ENCODE data around the gene ACSS1.

GRCh38 chr20:24999568-24999967, 58.4 kb downstream of the ACSS1 start:
- no peak for TF ChIP-seq FOXP2 (optimal IDR thresholded peaks at IDR 0.05; ENCODE audit: control extremely low read depth, extremely low read length, insufficient read depth)
- no peak for TF ChIP-seq EZH2 (IDR thresholded peaks at IDR 0.05)

Data from SK-N-MC (cell line).